HEK293 (cell line): ENCODE data around the gene SETD1A.
A peak's percentile ranks its signal among the peaks of the same experiment; 100 is the strongest.

Experiments used
- MEIS1 ChIP-seq: sonication (generic); formaldehyde crosslinking; IDR thresholded peaks from 2 replicates; pipeline ENCODE4 v1.8.1; 2022; ENCODE audit warnings: missing genetic modification reagents, mild to moderate bottlenecking, borderline replicate concordance
- PBX3 ChIP-seq: sonication (generic); formaldehyde crosslinking; IDR thresholded peaks from 2 replicates; pipeline ENCODE4 v1.8.1; 2022; ENCODE audit warnings: mild to moderate bottlenecking, moderate library complexity, missing genetic modification reagents
- PRDM1 ChIP-seq: fragments of 450-650 bp; formaldehyde crosslinking; IDR thresholded peaks from 2 replicates; pipeline ENCODE4; 2016; ENCODE audit warnings: missing biosample characterization, missing genetic modification characterization
- ZNF157 ChIP-seq: fragments of 450-650 bp; formaldehyde crosslinking; IDR thresholded peaks from 2 replicates; pipeline ENCODE4 v1.5.1; 2016; ENCODE audit warnings: missing biosample characterization, missing genetic modification characterization
- ZNF292 ChIP-seq: fragments of 450-650 bp; formaldehyde crosslinking; IDR thresholded peaks from 2 replicates; pipeline ENCODE4 v1.5.1; 2016; ENCODE audit warnings: low read depth, missing biosample characterization, missing genetic modification characterization, borderline replicate concordance
- ZNF549 ChIP-seq: fragments of 450-650 bp; IDR thresholded peaks from 2 replicates; pipeline ENCODE4 v1.5.1; 2018; ENCODE audit warnings: missing biosample characterization, missing genetic modification characterization, mild to moderate bottlenecking, inconsistent platforms, moderate library complexity
- ZNF791 ChIP-seq: fragments of 450-650 bp; formaldehyde crosslinking; IDR thresholded peaks from 2 replicates; pipeline ENCODE4 v1.5.1; 2016; ENCODE audit warnings: missing biosample characterization, missing genetic modification characterization
- ZXDB ChIP-seq: fragments of 450-650 bp; formaldehyde crosslinking; IDR thresholded peaks from 2 replicates; pipeline ENCODE4 v1.5.1; 2016; ENCODE audit warnings: missing biosample characterization, missing genetic modification characterization
- TF ChIP-seq, protein P1 (sequence below): fragments of 450-650 bp; formaldehyde crosslinking; IDR thresholded peaks from 2 replicates; pipeline ENCODE4 v1.5.1; 2016; ENCODE audit warnings: missing biosample characterization, missing genetic modification characterization
- TF ChIP-seq, protein P2 (sequence below): fragments of 450-650 bp; formaldehyde crosslinking; IDR thresholded peaks from 2 replicates; pipeline ENCODE4 v1.5.1; 2016; ENCODE audit warnings: missing biosample characterization, missing genetic modification characterization

DNA sequence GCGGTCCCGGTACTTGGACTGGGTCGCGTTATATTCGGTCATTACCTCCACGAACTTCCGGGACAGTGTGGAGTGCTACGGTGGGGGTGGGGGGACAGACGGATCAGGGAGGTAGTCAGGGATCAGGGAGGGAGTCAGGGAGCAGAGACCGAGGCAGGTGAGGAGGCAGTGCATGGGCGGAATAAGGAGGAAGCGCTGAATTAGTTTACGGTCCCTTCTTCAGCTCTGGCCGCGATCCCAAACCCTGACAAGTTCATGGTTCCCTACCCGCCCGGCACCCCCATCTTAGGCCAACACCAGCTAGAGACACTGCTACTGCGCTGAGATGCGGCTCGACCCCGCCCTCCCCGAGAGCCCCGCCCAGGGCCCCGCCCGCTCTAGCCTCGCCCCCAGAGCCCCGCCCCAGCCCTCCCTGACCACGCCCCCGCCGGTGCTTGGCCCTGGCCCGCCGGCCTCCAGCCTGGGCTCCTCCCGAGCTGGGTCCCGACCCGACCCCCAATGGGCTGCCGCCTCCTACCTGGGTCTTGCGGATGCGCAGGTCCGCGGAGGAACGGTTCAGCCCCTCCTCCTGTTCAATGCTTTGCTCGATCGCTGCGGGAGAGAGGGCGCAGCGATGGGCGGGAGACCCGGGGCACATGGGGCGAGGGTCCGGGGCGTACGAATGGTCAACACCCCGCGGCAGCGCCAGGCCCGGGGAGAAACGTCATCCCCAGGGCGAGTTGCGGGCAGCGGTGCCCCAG, 39.6 kb downstream of the SETD1A start:
- TF ChIP-seq ZNF157 (tag by site-specific recombination) (no peak), ZXDB (tag by site-specific recombination) (no peak), ZNF292 (tag by site-specific recombination) (no peak), MEIS1 (CRISPR knock-in tag) (no peak), PRDM1 (tag by site-specific recombination) (no peak), PBX3 (CRISPR knock-in tag) (0 out of 2 replicates have a peak, but pooled peaks have one; percentile 25), ZNF791 (tag by site-specific recombination) (no peak), ZNF549 (tag by site-specific recombination) (no peak)
- TF ChIP-seq, protein P1, sequence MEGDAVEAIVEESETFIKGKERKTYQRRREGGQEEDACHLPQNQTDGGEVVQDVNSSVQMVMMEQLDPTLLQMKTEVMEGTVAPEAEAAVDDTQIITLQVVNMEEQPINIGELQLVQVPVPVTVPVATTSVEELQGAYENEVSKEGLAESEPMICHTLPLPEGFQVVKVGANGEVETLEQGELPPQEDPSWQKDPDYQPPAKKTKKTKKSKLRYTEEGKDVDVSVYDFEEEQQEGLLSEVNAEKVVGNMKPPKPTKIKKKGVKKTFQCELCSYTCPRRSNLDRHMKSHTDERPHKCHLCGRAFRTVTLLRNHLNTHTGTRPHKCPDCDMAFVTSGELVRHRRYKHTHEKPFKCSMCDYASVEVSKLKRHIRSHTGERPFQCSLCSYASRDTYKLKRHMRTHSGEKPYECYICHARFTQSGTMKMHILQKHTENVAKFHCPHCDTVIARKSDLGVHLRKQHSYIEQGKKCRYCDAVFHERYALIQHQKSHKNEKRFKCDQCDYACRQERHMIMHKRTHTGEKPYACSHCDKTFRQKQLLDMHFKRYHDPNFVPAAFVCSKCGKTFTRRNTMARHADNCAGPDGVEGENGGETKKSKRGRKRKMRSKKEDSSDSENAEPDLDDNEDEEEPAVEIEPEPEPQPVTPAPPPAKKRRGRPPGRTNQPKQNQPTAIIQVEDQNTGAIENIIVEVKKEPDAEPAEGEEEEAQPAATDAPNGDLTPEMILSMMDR (tag by site-specific recombination): no peak
- TF ChIP-seq, protein P2, sequence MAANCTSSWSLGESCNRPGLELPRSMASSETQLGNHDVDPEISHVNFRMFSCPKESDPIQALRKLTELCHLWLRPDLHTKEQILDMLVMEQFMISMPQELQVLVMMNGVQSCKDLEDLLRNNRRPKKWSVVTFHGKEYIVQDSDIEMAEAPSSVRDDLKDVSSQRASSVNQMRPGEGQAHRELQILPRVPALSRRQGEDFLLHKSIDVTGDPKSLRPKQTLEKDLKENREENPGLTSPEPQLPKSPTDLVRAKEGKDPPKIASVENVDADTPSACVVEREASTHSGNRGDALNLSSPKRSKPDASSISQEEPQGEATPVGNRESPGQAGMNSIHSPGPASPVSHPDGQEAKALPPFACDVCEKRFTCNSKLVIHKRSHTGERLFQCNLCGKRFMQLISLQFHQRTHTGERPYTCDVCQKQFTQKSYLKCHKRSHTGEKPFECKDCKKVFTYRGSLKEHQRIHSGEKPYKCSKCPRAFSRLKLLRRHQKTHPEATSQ: no peak
